ENCODE results near the gene ANKRD66.

Gene ANKRD66

DNA sequence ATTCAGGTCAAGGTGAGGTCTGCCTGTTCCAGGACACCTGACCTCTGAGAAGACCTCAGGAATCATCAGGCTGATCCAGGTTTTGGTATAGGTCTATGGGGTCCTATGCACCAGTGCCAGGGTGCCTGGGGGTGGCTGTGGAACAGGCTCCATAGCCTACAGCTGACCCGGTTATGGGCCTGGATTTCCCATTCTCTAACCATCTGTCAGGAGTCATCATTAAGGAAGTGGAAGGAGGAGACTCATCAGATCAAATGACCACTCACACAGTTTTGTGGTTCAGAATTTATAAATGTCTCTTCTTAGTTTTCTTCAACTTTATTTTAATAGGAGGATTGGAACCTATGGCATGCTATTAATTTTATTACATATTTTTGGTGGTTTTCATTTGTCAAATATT lies 26.3 kb upstream of the ANKRD66 start:
- DNase-seq (ENCODE audit: low read depth in 2 of 2), result no peak
- H3K4me3 ChIP-seq (replicated peaks in 1 of 2; ENCODE audit: low read depth in 2 of 2, low read length in 2 of 2), result no peak overlapping the region
- TF ChIP-seq, protein P1, sequence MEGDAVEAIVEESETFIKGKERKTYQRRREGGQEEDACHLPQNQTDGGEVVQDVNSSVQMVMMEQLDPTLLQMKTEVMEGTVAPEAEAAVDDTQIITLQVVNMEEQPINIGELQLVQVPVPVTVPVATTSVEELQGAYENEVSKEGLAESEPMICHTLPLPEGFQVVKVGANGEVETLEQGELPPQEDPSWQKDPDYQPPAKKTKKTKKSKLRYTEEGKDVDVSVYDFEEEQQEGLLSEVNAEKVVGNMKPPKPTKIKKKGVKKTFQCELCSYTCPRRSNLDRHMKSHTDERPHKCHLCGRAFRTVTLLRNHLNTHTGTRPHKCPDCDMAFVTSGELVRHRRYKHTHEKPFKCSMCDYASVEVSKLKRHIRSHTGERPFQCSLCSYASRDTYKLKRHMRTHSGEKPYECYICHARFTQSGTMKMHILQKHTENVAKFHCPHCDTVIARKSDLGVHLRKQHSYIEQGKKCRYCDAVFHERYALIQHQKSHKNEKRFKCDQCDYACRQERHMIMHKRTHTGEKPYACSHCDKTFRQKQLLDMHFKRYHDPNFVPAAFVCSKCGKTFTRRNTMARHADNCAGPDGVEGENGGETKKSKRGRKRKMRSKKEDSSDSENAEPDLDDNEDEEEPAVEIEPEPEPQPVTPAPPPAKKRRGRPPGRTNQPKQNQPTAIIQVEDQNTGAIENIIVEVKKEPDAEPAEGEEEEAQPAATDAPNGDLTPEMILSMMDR (IDR thresholded peaks at IDR 0.05; ENCODE audit: low read depth, low read length), result no peak

DNA sequence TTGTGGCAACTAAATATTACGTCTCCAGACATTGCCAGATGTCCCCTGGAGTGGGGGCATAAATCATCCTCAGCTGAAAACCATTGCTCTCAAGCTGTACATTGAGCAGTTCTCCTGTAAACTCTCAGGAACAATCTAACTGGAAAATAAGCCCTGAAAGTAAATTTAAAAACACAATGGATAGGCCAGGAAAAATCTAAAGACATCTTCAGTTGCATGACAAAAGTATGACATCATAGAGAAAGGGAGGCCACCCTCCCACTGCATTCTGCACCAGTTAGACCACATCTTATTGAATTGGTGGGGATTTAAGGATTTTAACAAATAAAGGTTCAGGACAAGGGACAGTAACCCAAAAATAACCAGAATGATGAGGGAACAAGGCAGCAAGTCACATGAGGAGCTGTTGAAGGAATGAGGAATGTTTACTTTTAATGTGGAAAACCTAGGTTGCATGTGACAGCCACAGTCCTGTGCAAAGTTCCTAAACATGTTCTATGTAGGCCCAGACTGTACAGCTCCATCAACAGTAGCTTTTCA lies 16.9 kb upstream of the ANKRD66 start:
- no peak overlapping the region for H3K4me3 ChIP-seq (replicated peaks in 1 of 2; ENCODE audit: low read depth in 2 of 2, low read length in 2 of 2)
- no peak for DNase-seq (ENCODE audit: low read depth in 2 of 2)
- TF ChIP-seq, protein P1 (IDR thresholded peaks at IDR 0.05; ENCODE audit: low read depth, low read length), result no peak

DNA sequence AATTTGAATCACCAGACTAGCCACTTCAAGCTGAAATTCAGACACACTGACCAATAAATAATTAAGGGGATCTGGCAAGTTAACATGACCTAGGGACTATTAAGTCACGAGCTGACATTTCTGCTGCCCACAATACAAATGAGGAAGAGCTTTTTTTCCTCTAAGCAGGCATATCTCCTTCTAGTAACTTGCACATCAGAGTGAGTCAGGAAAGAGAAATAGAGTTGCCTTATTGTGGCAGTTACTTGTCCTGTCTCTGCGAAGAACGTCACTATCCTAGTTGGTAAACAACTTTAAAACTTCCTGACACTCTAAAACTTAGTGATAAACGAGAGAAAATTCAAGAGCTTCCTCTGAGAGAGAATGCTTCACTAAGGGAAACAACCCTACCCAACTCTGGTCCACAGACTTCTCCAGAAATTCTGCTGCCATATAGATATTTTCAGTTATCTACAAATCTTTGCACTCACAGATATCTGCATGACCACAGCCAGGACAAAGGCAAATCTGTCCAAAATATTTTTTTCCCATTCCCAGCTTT lies 15.7 kb upstream of the ANKRD66 start:
- TF ChIP-seq, protein P1 (IDR thresholded peaks at IDR 0.05; ENCODE audit: low read depth, low read length), result no peak
- no peak overlapping the region for H3K4me3 ChIP-seq (replicated peaks in 1 of 2; ENCODE audit: low read depth in 2 of 2, low read length in 2 of 2)
- DNase-seq (ENCODE audit: low read depth in 2 of 2), result no peak

DNA sequence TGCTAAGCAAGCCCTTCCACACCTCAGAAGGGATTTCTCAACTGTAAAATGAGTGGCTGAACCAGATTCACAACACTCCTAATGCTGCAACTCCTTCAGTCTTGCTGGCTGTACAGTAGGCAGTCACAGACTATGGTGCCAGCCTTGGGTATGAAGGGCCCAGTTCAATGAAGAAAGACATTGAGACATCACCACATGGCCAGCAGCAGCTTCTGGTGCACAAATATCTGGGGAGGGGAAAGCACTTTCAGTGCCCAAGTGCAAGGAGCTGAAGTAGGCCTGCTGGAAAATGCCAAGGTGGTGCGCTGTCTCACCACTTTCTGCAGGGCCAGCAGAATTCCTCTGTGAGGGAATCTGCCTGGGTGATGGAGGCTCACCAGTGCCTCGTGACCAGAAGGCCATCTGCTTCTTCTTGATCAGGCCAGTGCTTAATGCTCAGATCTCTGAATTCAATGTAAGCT lies 13.4 kb upstream of the ANKRD66 start:
- no peak for DNase-seq (ENCODE audit: low read depth in 2 of 2)
- TF ChIP-seq, protein P1 (IDR thresholded peaks at IDR 0.05; ENCODE audit: low read depth, low read length), result no peak
- H3K4me3 ChIP-seq (replicated peaks in 1 of 2; ENCODE audit: low read depth in 2 of 2, low read length in 2 of 2), result no peak overlapping the region

DNA sequence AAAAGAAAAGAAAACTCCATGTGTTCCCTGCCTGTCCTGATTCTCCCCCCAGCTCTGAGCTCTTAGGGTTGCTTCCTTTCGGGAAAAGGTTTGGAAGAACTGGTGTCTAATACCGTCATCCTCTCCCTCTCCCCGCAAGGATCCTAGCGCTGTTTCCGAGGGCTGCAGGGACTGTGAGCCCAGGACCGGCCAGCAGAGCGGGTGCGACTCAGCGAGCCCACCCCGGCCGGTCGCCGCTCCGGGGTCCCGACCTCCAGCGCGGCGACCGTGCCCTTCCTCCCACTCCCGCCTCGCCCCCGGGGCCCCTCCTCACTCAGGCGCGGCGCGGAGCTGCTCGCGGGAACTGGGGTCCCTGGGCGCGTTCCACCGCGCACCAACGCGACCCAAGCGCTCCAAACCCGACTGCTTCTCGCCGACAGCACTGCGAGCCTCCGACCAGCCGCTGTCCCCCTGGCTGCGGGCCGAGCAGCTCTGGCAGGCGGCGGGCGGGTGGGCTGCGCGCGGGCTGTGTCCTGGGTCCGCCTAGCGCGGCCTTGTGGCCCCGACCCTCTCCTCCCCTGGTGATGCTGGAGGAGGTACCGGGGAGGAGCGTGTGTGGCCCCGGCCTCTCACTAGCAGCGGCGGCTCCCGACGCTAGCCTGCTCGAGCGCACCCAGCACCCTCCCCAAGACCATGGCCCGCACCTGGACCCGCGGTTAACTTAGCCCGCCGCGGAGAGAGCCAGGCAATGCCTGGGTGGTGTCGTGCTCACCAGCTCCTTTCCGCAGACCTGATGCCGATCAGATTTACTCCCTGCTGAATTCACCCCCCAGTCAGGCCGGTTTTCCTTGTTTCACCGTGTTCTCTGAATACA lies 11.6 kb upstream of the ANKRD66 start, which contains the start of gene PLA2G7:
PLA2G7 (minus strand) TSS at position 509 of the 853 bp plus-strand sequence. CDS start 12,484 bp downstream, outside the sequence.
- TF ChIP-seq, protein P1 (IDR thresholded peaks at IDR 0.05; ENCODE audit: low read depth, low read length), result no peak

DNA sequence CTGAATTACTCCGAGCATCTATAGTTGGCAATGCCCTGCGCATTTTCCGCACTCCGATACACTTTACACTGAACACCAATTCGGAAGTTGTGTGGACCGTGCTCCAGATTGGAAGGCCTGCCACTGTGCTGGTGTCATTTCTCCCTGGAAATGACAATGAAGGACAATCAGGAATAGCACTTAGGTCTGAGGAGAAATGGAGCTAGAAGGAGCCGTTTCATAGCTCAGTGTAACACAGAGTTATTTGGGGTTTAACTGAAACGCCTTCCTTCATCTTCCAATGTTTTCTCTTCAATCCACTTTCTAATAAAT lies 11.1 kb upstream of the ANKRD66 start:
- TF ChIP-seq, protein P1 (IDR thresholded peaks at IDR 0.05; ENCODE audit: low read depth, low read length), result no peak
- no peak for DNase-seq (ENCODE audit: low read depth in 2 of 2)
- no peak overlapping the region for H3K4me3 ChIP-seq (replicated peaks in 1 of 2; ENCODE audit: low read depth in 2 of 2, low read length in 2 of 2)

More for the DNA sequence above, 11.6 kb upstream of the ANKRD66 start, which contains the start of gene PLA2G7:
- DNase-seq (ENCODE audit: low read depth in 2 of 2), result no peak
- peak within 1 kb of the TSS; percentile 21 to 29 for H3K4me3 ChIP-seq (replicated peaks in 1 of 2; ENCODE audit: low read depth in 2 of 2, low read length in 2 of 2)

Measured in cardiac fibroblast (primary cell).